ENCODE measurements around the gene C1orf167. TPM values are rescaled to one million over a fixed set of nuclear protein-coding genes. Genes with fewer than 3 reads are reported as not detected.

The C1orf167 gene
- total and polyA plus RNA-seq, 4 donors: 0.37 TPM; not detected in 3

DNA sequence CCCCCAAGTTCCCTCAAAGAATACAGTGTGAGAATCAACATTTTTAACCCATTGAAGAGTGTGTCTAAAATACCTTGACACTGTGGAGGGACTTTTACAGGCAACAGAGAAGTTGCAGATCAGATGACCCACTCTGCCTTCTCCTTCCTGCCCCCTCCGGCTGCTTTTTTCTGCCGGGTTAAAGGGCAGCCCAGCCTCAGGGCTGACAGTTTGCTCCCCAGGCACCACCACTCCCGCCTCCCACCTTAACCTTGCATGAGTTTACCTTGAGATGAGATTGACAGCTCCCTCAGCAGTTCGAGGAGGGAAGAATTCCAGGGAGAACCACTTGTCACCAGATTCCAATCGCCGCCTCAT is 40.6 kb downstream of the C1orf167 start:
- H3K4me1 ChIP-seq (ENCODE audit: control insufficient read depth in 4 of 4, insufficient read depth in 4 of 4, low read length in 3 of 4): peaks cover 7 to 46% (median 35%) of the 10 kb centered on the region in 4 donors

More for the DNA sequence above, 40.6 kb downstream of the C1orf167 start:
- peaks cover 4 to 24% (median 17%) of the 10 kb centered on the region in 4 donors for H3K36me3 ChIP-seq (ENCODE audit: control insufficient read depth in 4 of 4, insufficient read depth in 3 of 4, low read depth in 1 of 4, low read length in 3 of 4)
- H3K27ac ChIP-seq (ENCODE audit: low read depth in 1 of 2, low read length in 2 of 2): peak overlapping the region; percentile 97 to 98
- 46% methylated on average over 6 of the region's 6 CpGs for WGBS
- H3K4me3 ChIP-seq (ENCODE audit: low read depth in 1 of 3, low read length in 3 of 3): peak overlapping the region in 2 of 3 donors; percentile 36 to 39
- no peaks in the 10 kb centered on the region for H3K9me3 ChIP-seq (ENCODE audit: control insufficient read depth in 4 of 4, low read length in 3 of 4)
- H3K9ac ChIP-seq (ENCODE audit: low read depth in 1 of 2, low read length in 2 of 2): peak overlapping the region; percentile 48 to 55
- TF ChIP-seq RAD21 (IDR thresholded peaks at IDR 0.05) (peak in 1 of 2 donors; percentile 8), TAF1 (conservative IDR thresholded peaks at IDR 0.05) (no peak), HNF4A (conservative IDR thresholded peaks at IDR 0.05) (no peak), SP1 (IDR thresholded peaks at IDR 0.05) (no peak), RXRA (IDR thresholded peaks at IDR 0.05) (no peak), GABPA (IDR thresholded peaks at IDR 0.05 in 1 of 2, conservative IDR thresholded peaks at IDR 0.05 in 1 of 2) (peak in 1 of 2 donors; percentile 49), JUND (IDR thresholded peaks at IDR 0.05) (no peak), YY1 (IDR thresholded peaks at IDR 0.05) (no peak), FOXA2 (IDR thresholded peaks at IDR 0.05) (no peak), EGR1 (IDR thresholded peaks at IDR 0.05; ENCODE audit: low read depth in 2 of 2) (no peak), NR2F2 (IDR thresholded peaks at IDR 0.05) (peak; percentile 48)
- TF ChIP-seq, protein P1, sequence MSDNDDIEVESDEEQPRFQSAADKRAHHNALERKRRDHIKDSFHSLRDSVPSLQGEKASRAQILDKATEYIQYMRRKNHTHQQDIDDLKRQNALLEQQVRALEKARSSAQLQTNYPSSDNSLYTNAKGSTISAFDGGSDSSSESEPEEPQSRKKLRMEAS (IDR thresholded peaks at IDR 0.05): no peak
- TF ChIP-seq, protein P2, sequence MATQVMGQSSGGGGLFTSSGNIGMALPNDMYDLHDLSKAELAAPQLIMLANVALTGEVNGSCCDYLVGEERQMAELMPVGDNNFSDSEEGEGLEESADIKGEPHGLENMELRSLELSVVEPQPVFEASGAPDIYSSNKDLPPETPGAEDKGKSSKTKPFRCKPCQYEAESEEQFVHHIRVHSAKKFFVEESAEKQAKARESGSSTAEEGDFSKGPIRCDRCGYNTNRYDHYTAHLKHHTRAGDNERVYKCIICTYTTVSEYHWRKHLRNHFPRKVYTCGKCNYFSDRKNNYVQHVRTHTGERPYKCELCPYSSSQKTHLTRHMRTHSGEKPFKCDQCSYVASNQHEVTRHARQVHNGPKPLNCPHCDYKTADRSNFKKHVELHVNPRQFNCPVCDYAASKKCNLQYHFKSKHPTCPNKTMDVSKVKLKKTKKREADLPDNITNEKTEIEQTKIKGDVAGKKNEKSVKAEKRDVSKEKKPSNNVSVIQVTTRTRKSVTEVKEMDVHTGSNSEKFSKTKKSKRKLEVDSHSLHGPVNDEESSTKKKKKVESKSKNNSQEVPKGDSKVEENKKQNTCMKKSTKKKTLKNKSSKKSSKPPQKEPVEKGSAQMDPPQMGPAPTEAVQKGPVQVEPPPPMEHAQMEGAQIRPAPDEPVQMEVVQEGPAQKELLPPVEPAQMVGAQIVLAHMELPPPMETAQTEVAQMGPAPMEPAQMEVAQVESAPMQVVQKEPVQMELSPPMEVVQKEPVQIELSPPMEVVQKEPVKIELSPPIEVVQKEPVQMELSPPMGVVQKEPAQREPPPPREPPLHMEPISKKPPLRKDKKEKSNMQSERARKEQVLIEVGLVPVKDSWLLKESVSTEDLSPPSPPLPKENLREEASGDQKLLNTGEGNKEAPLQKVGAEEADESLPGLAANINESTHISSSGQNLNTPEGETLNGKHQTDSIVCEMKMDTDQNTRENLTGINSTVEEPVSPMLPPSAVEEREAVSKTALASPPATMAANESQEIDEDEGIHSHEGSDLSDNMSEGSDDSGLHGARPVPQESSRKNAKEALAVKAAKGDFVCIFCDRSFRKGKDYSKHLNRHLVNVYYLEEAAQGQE (IDR thresholded peaks at IDR 0.05): no peak
- TF ChIP-seq, protein P3, sequence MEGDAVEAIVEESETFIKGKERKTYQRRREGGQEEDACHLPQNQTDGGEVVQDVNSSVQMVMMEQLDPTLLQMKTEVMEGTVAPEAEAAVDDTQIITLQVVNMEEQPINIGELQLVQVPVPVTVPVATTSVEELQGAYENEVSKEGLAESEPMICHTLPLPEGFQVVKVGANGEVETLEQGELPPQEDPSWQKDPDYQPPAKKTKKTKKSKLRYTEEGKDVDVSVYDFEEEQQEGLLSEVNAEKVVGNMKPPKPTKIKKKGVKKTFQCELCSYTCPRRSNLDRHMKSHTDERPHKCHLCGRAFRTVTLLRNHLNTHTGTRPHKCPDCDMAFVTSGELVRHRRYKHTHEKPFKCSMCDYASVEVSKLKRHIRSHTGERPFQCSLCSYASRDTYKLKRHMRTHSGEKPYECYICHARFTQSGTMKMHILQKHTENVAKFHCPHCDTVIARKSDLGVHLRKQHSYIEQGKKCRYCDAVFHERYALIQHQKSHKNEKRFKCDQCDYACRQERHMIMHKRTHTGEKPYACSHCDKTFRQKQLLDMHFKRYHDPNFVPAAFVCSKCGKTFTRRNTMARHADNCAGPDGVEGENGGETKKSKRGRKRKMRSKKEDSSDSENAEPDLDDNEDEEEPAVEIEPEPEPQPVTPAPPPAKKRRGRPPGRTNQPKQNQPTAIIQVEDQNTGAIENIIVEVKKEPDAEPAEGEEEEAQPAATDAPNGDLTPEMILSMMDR (IDR thresholded peaks at IDR 0.05; ENCODE audit: low read depth, low read length, missing input control): no peak
- TF ChIP-seq, protein P4, sequence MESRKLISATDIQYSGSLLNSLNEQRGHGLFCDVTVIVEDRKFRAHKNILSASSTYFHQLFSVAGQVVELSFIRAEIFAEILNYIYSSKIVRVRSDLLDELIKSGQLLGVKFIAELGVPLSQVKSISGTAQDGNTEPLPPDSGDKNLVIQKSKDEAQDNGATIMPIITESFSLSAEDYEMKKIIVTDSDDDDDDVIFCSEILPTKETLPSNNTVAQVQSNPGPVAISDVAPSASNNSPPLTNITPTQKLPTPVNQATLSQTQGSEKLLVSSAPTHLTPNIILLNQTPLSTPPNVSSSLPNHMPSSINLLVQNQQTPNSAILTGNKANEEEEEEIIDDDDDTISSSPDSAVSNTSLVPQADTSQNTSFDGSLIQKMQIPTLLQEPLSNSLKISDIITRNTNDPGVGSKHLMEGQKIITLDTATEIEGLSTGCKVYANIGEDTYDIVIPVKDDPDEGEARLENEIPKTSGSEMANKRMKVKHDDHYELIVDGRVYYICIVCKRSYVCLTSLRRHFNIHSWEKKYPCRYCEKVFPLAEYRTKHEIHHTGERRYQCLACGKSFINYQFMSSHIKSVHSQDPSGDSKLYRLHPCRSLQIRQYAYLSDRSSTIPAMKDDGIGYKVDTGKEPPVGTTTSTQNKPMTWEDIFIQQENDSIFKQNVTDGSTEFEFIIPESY (IDR thresholded peaks at IDR 0.05): no peak
- DNase-seq (ENCODE audit: low spot score): no peak
- H3K27me3 ChIP-seq (ENCODE audit: control insufficient read depth in 4 of 4, insufficient read depth in 4 of 4, low read length in 3 of 4): no peaks in the 10 kb centered on the region
